Measurements from ENCODE around the gene NTHL1. TPM values are rescaled to one million over a fixed set of nuclear protein-coding genes. Genes with fewer than 3 reads are reported as not detected.
A peak's percentile ranks its signal among the peaks of the same experiment; 100 is the strongest.

The NTHL1 gene
- total RNA-seq, 4 donors from 2014 or later, result 18.8 to 58.4 (median 27.6) TPM

DNA sequence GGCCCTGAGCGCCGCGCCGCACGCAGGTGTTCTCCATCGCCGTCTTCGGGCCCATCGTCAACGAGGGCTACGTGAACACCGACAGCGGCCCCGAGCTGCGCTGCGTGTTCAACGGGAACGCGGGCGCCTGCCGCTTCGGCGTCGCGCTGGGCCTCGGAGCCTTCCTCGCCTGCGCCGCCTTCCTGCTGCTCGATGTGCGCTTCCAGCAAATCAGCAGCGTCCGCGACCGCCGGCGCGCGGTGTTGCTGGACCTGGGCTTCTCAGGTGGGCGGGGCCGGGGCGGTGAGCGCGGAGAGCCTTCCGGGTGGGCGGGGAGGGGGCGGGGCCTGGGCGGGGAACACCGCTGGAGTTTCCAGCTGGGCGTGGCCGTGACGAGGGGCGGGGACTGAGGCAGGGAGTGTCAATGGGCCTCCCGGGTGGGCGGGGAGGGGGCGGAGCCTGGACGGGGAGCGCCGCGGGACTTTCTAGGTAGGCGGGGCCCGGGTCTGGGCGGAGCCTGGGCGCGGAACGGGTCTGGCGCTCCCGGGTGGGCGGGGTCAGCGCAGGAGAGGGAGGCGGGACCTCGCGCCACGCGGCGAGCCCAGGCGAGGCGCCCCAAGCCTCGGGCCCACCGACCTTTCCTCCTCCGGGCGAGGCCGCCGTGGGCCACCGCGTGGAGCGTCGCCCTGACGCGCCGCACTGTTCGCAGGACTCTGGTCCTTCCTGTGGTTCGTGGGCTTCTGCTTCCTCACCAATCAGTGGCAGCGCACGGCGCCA lies 55.5 kb downstream of the NTHL1 start:
- peaks cover 14 to 20% of the 10 kb centered on the region in 2 donors for H3K27me3 ChIP-seq
- intact Hi-C loops (cut with DNase I; ENCODE audit: low total_unique reads), result no loop called here
- H3K27ac ChIP-seq, result no peak overlapping the region
- H3K4me3 ChIP-seq, result peak overlapping the region in 1 of 2 donors; percentile 7
- DNase-seq, result peak; percentile 83 to 84
- peaks cover 0 to 16% of the 10 kb centered on the region in 2 donors for H3K4me1 ChIP-seq
- peak in 1 of 2 donors; percentile 19 for TF ChIP-seq POLR2A (IDR thresholded peaks at IDR 0.05)
- TF ChIP-seq CTCF (IDR thresholded peaks at IDR 0.05), result no peak
- H3K36me3 ChIP-seq, result no peaks in the 10 kb centered on the region
- H3K9me3 ChIP-seq, result no peaks in the 10 kb centered on the region

DNA sequence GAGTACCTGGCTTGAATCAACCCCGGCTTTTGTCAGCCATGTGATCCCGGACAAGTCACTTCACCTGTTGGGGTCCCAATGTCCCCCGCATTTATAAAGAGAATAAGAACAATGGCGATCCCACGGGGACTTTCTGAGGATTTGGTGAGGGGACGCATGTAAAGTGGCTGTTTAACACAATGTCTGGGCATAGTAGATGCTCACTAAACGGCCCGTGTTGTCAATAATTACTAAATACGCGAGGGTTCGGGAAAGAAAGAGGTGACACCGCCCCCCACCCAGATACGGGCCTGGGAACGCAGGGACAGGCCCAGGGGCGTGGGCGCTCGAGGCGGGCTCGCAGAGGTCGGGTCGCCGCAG lies 56.1 kb downstream of the NTHL1 start:
- no peak for DNase-seq
- no peaks in the 10 kb centered on the region for H3K9me3 ChIP-seq
- no peaks in the 10 kb centered on the region for H3K36me3 ChIP-seq
- TF ChIP-seq CTCF (IDR thresholded peaks at IDR 0.05) (no peak), POLR2A (IDR thresholded peaks at IDR 0.05) (no peak)
- intact Hi-C loops (cut with DNase I; ENCODE audit: low total_unique reads), result no loop called here
- H3K4me1 ChIP-seq, result peaks cover 0 to 16% of the 10 kb centered on the region in 2 donors
- no peak overlapping the region for H3K27ac ChIP-seq
- H3K4me3 ChIP-seq, result peak overlapping the region in 1 of 2 donors; percentile 7
- H3K27me3 ChIP-seq, result peaks cover 14 to 20% of the 10 kb centered on the region in 2 donors

DNA sequence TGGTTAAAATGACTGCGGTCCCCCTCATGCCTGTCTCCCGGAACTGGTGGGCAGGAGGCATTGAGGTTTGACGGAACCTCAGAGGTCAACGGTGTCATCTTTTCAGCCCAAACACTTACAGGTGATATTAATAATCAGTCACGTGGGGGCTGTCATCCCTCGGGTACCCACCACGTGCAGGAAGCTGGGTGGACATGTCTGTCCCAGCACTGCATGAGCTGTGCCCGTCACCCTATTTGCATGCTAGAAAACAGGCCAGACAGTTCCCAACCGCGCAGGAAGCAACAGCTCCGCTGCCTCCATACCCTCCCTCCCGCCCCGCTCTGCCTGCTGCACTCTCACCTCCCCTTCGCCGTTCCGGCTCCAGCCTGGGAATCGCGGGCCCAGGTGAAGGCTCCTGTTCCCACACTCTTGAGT lies 56.5 kb downstream of the NTHL1 start:
- no peak for DNase-seq
- no peaks in the 10 kb centered on the region for H3K9me3 ChIP-seq
- H3K36me3 ChIP-seq, result no peaks in the 10 kb centered on the region
- peaks cover 14 to 20% of the 10 kb centered on the region in 2 donors for H3K27me3 ChIP-seq
- peaks cover 0 to 16% of the 10 kb centered on the region in 2 donors for H3K4me1 ChIP-seq
- no peak overlapping the region for H3K4me3 ChIP-seq
- no peak overlapping the region for H3K27ac ChIP-seq
- TF ChIP-seq POLR2A (IDR thresholded peaks at IDR 0.05), result no peak
- TF ChIP-seq CTCF (IDR thresholded peaks at IDR 0.05), result no peak
- intact Hi-C loops (cut with DNase I; ENCODE audit: low total_unique reads), result no loop called here

- peaks cover 0 to 16% of the 10 kb centered on the region in 2 donors for H3K4me1 ChIP-seq
- H3K36me3 ChIP-seq, result no peaks in the 10 kb centered on the region
- H3K27ac ChIP-seq, result no peak overlapping the region
- H3K27me3 ChIP-seq, result peaks cover 14 to 20% of the 10 kb centered on the region in 2 donors
- intact Hi-C loops (cut with DNase I; ENCODE audit: low total_unique reads), result no loop called here
- DNase-seq, result no peak
- no peak overlapping the region for H3K4me3 ChIP-seq
- H3K9me3 ChIP-seq, result no peaks in the 10 kb centered on the region
- no peak for TF ChIP-seq POLR2A (IDR thresholded peaks at IDR 0.05)
- no peak for TF ChIP-seq CTCF (IDR thresholded peaks at IDR 0.05)
Measured at GRCh38 chr16:1990351-1991134, 57.1 kb downstream of the NTHL1 start.

DNA sequence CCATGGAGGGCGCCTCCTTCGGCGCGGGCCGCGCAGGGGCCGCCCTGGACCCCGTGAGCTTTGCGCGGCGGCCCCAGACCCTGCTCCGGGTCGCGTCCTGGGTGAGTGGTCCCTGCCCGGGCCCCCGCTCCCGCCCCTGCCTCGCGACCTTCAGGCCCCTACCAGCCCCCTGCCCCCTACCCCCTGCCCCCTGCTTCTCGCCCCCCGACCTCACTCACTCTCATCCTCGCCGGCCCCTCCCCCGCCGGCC lies 57.6 kb downstream of the NTHL1 start:
- Histone ChIP-seq H3K4me3 (no peak overlapping the region), H3K36me3 (no peaks in the 10 kb centered on the region), H3K9me3 (no peaks in the 10 kb centered on the region), H3K4me1 (peaks cover 0 to 19% of the 10 kb centered on the region in 2 donors), H3K27ac (no peak overlapping the region), H3K27me3 (peaks cover 14 to 20% of the 10 kb centered on the region in 2 donors)
- DNase-seq, result no peak
- intact Hi-C loops (cut with DNase I; ENCODE audit: low total_unique reads), result no loop called here
- TF ChIP-seq CTCF (IDR thresholded peaks at IDR 0.05), result no peak
- TF ChIP-seq POLR2A (IDR thresholded peaks at IDR 0.05), result no peak
